A673 (cell line): ENCODE results near the gene RALGPS1. TPM values are rescaled to one million over a fixed set of nuclear protein-coding genes. Genes with fewer than 3 reads are reported as not detected.

ENCODE experiments used
- BruUV-seq: library from RNA; stranded (reverse); fragments of 400-500 nt; replicated peaks from 2 replicates; lab custom pipeline; 2021; lab: Mats Ljungman, UMichigan
- CTCF ChIA-PET: fragments of 300-600 bp; sonication (Branson Sonifier 250); formaldehyde crosslinking; loops from one replicate; lab custom pipeline; 2022; ENCODE audit warnings: antibody characterized with exemption; lab: Charles Lee
- POLR2A ChIA-PET: fragments of 300-600 bp; sonication (Branson Sonifier 250); formaldehyde crosslinking; loops from one replicate; lab custom pipeline; 2022; ENCODE audit warnings: antibody characterized with exemption; ENCODE audit not compliant: low non-redundant PET; lab: Charles Lee
- DNase-seq: peaks from one replicate; pipeline ENCODE4 v3.0.0-alpha.2; 2015; ENCODE audit warnings: low spot score
- H3K27ac ChIP-seq: fragments of 200-600 bp; sonication (generic); 2 replicates; pipeline ENCODE4 v1.5.1; 2016; ENCODE audit warnings: mixed run types, low read depth, mild to moderate bottlenecking, mixed read lengths, antibody characterized with exemption, low read length; ENCODE audit not compliant: poor library complexity, severe bottlenecking
- H3K27me3 ChIP-seq: fragments of 200-600 bp; sonication (generic); replicated peaks from 2 replicates; pipeline ENCODE4 v1.6.1; 2017; ENCODE audit warnings: mixed run types, low read depth, mild to moderate bottlenecking, mixed read lengths, antibody characterized with exemption, low read length; ENCODE audit not compliant: insufficient read depth, poor library complexity
- H3K36me3 ChIP-seq: fragments of 200-600 bp; sonication (generic); 2 replicates; pipeline ENCODE4 v1.6.1; 2016; ENCODE audit warnings: mixed run types, mild to moderate bottlenecking, mixed read lengths, antibody characterized with exemption, low read length; ENCODE audit not compliant: insufficient read depth, poor library complexity, severe bottlenecking
- H3K4me1 ChIP-seq: fragments of 200-600 bp; sonication (generic); 2 replicates; pipeline ENCODE4 v1.6.1; 2017; ENCODE audit warnings: mixed run types, mild to moderate bottlenecking, mixed read lengths, antibody characterized with exemption, low read length; ENCODE audit not compliant: insufficient read depth, poor library complexity, severe bottlenecking
- H3K4me3 ChIP-seq: fragments of 200-600 bp; sonication (generic); 2 replicates; pipeline ENCODE4 v1.5.1; 2016; ENCODE audit warnings: low read depth, mixed run types, mild to moderate bottlenecking, mixed read lengths, low read length; ENCODE audit not compliant: poor library complexity, severe bottlenecking
- H3K9me3 ChIP-seq: fragments of 200-600 bp; sonication (generic); 2 replicates; pipeline ENCODE4 v1.6.1; 2016; ENCODE audit warnings: mixed run types, low read depth, mild to moderate bottlenecking, mixed read lengths, antibody characterized with exemption, low read length; ENCODE audit not compliant: poor library complexity, severe bottlenecking
- EZH2 ChIP-seq: fragments of 200-600 bp; sonication (generic); IDR thresholded peaks from 2 replicates; pipeline ENCODE4 v1.6.1; 2017; ENCODE audit warnings: borderline replicate concordance, low read depth, mild to moderate bottlenecking, mixed read lengths, antibody characterized with exemption, low read length; ENCODE audit not compliant: poor library complexity, severe bottlenecking
- intact Hi-C: fragments of 100-400 bp; cut with micrococcal nuclease; formaldehyde crosslinking; loops from one replicate; pipeline ENCODE4 v1.10.0; 2022; ENCODE audit not compliant: unreplicated experiment
- total RNA-seq: library from RNA; stranded (reverse); gene quantifications from 2 replicates; pipeline ENCODE4 v1.2.3, GENCODE V29; 2021
- TF ChIP-seq, protein P1 (sequence below): fragments of 300-800, 200-600 bp; sonication (generic); conservative IDR thresholded peaks from 2 replicates; pipeline ENCODE4 v1.5.1; 2017; ENCODE audit warnings: low read depth, mild to moderate bottlenecking, antibody characterized with exemption, low read length, moderate library complexity, mixed read lengths

RALGPS1 gene
- total RNA-seq, 1 experiment from 2014 or later: 3.9 TPM

DNA sequence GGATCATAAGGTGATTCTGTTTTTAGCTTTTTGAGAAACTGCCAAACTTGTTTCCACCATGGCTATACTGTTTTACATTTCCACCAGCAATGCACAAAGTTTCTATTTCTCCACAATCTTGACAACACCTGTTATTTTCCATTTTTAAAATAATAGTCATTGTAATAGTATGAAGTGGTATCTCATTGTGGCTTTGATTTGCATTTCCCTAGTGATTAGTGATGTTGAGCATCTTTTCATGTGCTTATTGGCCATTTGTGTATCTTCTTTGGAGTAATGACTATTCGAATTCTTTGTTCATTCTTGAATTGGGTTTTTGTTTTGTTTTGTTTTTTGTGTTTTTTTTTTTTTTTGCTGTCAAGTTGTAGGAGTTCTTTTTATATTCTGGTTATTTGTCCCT lies 354.9 kb downstream of the RALGPS1 start:
- POLR2A ChIA-PET: no interaction called here
- no peak for DNase-seq
- H3K27me3 ChIP-seq: no peaks in the 10 kb centered on the region
- no peak overlapping the region for H3K4me3 ChIP-seq
- no peaks in the 10 kb centered on the region for H3K9me3 ChIP-seq
- CTCF ChIA-PET: interaction anchor here (0.6 kb wide), 1 partner anchor 231 kb away, joined by 10 read pairs; no protein-coding TSS in a partner anchor
- TF ChIP-seq, protein P1, sequence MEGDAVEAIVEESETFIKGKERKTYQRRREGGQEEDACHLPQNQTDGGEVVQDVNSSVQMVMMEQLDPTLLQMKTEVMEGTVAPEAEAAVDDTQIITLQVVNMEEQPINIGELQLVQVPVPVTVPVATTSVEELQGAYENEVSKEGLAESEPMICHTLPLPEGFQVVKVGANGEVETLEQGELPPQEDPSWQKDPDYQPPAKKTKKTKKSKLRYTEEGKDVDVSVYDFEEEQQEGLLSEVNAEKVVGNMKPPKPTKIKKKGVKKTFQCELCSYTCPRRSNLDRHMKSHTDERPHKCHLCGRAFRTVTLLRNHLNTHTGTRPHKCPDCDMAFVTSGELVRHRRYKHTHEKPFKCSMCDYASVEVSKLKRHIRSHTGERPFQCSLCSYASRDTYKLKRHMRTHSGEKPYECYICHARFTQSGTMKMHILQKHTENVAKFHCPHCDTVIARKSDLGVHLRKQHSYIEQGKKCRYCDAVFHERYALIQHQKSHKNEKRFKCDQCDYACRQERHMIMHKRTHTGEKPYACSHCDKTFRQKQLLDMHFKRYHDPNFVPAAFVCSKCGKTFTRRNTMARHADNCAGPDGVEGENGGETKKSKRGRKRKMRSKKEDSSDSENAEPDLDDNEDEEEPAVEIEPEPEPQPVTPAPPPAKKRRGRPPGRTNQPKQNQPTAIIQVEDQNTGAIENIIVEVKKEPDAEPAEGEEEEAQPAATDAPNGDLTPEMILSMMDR: no peak
- TF ChIP-seq EZH2: no peak
- BruUV-seq: no TSS peak
- H3K27ac ChIP-seq: no peak overlapping the region
- intact Hi-C loops: no loop called here
- H3K36me3 ChIP-seq: no peaks in the 10 kb centered on the region
- peaks cover 5% of the 10 kb centered on the region for H3K4me1 ChIP-seq

Other genes starting within 250 kb of the RALGPS1 start
- gene ZBTB43, start 109.7 kb upstream of the RALGPS1 start, total RNA-seq: 13.8 and 20.3 TPM in 2 replicates
- 10.1 and 10.9 TPM in 2 replicates for gene ZBTB34, start 54.1 kb upstream of the RALGPS1 start, total RNA-seq
- 2.5 and 4.4 TPM in 2 replicates for gene ANGPTL2, start 207.9 kb downstream of the RALGPS1 start, total RNA-seq